HT1080 (cell line): ENCODE results near the gene SERPINC1. TPM values are rescaled to one million over a fixed set of nuclear protein-coding genes. Genes with fewer than 3 reads are reported as not detected.
"Not testable (repeated sequence)": the region's sequence is repeated elsewhere in the genome, so short reads cannot be mapped to it uniquely, and the experiment has no call there.

Source experiments
- DNase-seq: peaks from one replicate; pipeline ENCODE4 v3.0.0-alpha.2; 2015; ENCODE audit warnings: low read depth
- total RNA-seq: library from RNA; depleted of rRNA; stranded (reverse); fragments of >200 nt; shearing (Covaris generic); gene quantifications from 2 replicates; pipeline ENCODE4 v1.2.3, GENCODE V29; 2014

Gene SERPINC1
- total RNA-seq, 1 experiment from 2014 or later: not detected

DNA sequence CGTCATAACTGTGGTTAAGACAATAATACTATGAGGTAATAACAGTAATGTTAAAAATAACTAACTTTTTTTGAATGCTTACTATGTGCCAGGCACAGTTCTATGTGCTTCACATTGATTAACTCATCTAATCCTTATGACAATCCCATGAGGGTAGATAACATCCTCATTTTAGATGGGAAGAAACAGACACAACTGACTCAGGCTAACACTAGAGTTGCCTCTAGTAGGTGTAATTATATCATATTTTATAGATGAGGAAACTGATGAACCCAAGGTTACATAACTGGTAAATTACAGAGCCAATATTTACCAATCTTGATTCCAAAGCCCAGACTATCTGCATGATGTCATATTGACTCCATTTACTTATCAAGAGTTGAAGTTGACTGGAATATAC lies 23.5 kb downstream of the SERPINC1 start:
- no peak for DNase-seq

DNA sequence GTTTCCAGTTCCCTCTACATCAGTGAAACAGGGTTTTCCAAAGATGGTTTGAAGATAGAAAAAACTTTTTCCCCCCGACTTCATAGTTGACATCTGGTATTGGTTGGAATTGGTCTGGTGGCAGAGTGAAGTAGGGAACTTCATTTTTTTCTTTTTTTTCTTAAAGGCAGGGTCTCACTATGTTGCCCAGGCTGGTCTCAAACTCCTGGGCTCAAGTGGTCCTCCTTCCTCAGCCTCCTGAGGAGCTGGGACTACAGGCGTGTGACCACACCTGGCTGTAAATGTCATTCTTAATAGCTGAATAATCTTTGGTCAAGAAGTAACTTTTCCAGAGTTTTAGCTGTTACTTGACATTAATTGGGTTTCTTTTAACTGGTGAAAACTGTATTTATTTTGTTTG lies 27.2 kb downstream of the SERPINC1 start:
- DNase-seq: no peak

DNA sequence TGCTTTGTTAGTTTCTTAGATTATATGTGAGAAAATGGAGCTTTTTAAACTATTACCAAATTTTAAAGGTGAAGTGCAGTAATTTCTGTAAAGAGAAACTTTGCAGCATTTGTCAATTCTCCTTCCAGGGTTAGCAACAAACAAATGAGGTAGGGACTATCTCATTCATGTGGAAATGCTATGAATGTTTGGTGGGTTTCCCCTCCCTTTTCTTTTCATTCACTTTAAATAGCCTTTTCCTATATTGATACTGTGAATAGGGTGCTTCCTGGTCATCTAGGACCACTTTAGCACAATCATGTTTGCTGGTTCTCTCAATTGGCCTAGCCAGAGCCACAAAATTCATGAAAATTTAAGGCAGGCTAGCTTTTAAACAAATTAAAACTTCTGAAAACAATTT lies 28.4 kb downstream of the SERPINC1 start:
- DNase-seq: no peak

DNA sequence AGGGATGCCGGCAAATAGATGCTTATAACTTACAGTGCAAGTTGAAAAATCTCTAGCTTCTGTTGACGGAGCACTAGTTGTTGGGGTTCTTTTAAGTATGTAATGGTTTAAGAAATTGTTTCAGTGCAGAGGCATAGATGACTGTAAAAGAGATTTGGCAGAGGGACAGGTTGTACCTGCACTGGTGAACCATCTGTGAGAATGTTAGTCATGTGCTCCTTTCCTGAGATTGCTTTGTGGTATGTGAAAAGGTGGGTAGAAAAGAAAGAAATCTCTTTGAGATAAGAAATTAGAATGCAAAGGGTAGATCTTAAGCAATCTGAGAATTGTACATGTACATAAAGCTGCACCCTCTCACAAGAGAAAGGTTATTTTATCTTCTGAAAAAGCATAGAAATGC lies 29.5 kb downstream of the SERPINC1 start:
- DNase-seq: no peak

DNA sequence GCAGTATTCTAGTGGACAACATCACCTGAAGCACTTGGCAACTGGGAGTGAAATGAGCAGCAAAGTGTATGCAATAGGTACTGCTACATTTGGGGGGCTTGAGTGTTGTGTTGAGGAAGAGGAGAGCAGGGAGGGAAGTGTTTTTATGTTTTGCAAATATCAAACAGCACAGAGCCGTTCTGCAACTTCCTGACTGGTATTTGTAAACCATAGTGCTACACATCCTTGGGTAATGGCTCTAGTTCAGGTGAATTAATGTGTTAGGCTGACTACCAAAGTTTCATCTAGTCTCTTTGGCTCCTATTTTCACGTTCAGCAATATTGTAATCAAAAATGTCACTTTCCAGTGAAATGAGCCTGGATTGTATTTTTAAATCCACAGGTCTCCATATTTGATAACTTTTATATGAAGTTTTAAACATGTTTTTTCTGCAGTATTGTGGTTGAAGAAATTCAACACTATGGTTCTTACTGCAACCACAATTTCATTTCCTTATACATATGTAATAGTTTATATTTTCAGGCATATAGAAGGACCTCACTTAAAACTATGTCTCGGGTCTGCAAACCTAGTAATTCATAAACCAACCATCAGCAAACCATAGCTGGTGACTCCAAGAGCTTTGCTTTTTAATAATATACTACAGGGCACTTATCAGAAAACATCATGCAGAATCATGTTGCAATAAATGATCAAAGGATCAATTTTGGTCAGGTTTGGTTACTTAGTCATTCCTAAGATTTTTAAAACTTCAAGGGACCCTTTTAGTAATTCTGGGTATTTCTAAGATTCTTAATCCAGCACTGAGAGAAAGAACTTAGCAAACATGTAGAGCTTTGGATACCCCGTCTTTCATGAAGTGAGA lies 30.1 kb downstream of the SERPINC1 start:
- no peak for DNase-seq

DNA sequence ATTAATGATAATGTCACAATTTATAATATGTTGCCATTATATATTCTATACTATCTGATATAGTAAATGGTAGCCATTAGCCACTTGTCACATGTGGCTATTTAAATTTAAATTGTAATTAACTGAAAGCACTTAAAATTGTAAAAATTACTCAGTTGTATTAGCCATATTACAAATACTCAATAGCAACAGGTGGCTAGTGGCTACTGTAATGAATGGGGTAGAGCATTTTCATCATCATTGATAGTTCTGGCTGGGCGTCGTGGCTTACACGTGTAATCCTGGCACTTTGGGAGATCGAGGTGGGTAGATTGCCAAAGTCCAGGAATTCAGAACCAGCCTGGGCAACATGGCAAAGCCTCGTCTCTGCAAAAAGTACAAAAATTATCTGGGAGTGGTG lies 32.4 kb downstream of the SERPINC1 start:
- no peak for DNase-seq

DNA sequence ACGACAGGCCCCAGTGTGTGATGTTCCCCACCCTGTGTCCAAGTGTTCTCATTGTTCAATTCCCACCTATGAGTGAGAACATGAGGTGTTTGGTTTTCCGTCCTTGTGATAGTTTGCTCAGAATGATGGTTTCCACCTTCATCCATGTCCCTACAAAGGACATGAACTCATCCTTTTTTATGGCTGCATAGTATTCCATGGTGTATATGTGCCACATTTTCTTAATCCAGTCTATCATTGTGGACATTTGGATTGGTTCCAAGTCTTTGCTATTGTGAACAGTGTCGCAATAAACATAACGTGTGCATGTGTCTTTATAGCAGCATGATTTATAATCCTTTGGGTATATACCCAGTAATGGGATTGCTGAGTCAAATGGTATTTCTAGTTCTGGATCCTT lies 36.0 kb downstream of the SERPINC1 start:
- not testable (repeated sequence) for DNase-seq

DNA sequence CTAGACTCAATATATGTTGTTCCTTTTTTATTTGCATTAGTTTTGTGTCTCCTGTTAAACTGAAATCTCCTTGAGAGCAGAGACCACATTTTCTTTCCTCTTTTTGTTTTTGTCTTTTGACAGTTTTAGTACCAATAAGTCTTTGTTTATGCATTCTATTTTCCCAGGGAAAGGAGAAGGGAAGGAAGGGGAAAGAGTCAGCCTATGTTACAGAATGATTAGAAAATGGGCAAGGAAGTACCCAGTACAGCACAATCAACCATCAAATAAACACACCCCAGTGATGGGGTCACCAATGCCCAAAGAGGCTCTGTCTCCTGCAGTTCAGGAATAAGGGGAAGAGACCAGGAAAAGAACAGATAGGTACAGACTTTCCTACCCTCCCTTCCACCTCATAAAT lies 38.9 kb downstream of the SERPINC1 start:
- DNase-seq: no peak

DNA sequence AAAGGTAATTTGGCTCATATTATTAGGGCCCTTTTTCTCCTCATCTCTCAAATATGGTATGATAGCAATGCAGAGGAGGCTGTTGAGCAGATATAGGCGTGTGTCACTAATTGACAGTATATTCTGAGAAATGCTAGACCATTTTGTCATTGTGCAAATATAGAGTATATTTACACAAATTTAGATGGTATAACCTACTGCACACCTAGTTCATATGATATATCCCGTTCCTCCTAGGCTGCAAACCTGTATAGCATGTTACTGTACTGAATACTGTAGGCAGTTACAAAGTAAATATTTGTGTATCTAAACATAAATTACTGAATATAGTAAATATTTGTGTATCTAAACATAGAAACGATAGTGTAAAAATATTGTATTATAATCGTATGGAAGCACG lies 40.4 kb downstream of the SERPINC1 start:
- no peak for DNase-seq

DNA sequence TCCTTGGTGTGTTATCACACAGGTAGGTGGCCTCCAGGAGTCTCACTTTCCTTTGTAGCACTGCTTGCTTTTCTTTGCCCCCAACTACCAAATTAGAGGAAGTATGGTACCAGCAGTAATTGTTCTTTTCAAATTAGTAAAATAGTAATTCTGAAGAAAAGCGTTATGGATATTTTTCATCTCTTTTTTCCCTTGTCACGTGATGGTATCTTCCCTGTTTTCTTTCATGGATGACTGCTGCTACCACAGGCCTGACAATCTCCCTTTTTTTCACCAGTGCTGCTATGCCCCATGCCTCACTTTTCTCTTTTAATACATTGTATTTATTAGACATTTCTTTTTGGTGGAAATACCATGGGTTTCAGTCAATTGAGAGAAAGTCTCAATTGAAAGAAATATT lies 45.6 kb downstream of the SERPINC1 start:
- no peak for DNase-seq

DNA sequence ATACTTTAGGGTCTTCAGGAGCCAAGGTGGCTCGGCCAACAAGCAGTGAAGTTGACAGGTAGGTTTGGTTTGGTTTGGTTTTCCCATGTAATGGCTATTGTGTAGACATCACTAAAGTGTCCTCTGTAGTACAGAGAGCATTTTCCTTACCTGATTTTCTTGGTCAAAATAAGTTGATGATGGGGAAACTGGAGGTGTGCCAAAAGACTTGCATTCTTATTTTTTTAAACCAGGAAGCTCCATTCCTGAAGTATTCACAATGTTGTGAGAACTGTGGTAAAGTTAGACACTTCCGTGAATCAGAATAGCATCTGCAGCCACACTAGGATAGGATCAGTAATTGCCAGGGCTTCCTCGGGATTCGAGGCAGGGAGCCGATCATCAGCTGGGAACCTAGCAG lies 46.0 kb downstream of the SERPINC1 start:
- no peak for DNase-seq

DNA sequence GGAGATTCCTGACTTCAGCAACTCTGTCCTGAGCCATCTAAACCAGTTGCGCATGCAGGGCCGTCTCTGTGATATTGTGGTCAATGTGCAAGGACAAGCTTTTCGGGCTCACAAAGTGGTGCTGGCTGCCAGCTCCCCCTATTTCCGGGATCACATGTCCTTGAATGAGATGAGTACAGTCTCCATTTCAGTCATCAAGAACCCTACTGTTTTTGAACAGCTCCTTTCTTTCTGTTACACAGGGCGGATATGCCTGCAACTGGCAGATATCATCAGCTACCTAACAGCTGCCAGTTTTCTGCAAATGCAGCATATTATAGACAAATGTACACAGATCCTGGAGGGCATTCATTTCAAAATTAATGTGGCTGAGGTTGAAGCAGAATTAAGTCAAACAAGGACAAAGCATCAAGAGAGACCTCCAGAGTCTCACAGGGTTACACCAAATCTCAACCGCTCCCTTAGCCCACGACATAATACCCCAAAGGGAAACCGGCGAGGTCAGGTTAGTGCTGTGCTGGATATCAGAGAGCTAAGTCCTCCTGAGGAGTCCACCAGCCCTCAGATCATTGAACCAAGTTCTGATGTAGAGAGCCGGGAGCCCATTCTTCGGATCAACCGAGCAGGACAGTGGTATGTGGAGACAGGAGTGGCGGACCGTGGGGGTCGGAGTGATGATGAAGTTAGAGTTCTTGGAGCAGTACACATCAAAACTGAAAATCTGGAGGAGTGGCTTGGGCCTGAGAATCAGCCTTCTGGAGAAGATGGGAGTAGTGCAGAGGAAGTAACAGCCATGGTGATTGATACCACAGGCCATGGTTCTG lies 46.7 kb downstream of the SERPINC1 start:
- DNase-seq: no peak

DNA sequence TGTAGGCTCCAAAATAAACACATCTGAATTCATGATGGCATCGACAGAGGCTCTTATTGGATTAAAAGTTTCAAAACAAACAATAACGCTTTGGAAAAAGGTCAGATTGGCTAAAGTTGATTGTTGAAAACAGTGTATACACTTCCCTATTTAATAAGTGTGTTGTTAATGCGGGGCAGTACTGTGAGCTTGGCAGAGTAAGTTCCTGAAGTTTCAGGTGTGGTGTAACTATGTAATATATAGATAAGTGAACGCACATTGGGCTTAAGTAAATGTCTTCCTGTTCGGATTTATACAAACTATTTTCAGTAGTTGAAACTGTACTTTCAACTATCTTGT lies 48.1 kb downstream of the SERPINC1 start:
- DNase-seq: no peak

DNA sequence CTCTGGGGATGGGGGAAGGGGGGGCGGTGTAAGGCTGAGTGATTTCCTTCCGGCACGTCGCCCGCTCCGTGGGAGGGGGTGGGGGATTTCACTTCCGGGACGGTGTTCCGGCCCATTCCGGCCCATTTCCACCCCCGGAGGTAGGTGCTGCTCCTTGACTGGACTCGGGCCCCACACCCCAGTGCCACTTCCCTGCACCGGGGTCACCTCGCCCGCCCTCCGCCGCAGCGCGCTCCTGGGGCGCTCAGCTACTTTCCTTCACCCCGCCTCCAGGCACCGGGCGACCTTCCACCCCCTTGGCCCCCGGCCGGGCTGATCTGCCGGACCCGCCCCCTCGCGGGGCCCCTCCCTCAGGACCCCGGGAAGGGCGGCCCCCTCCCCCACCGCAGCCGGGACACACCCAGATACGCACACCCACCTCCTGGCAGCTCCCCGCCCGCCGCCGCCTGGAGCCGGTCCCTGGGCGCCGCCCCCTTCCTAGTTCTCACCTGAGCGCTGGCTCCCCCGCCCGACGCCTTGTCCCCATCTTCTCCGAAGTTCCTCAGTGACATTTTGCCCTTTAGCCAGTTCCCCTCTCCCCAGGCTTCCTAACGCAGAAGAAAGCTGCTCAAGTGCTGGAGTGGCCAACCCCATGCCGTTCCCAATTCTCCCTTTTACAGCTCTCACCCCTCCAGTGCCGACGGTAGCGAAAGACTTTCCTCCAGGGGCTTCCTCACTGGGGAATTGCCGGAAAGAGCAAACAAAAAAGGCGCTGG lies 48.7 kb downstream of the SERPINC1 start, which contains the start of gene ZBTB37:
TSS of gene ZBTB37 (plus strand) at position 115 of the 755 bp plus-strand sequence. CDS start 1,846 bp downstream, outside the sequence.
- no peak for DNase-seq

DNA sequence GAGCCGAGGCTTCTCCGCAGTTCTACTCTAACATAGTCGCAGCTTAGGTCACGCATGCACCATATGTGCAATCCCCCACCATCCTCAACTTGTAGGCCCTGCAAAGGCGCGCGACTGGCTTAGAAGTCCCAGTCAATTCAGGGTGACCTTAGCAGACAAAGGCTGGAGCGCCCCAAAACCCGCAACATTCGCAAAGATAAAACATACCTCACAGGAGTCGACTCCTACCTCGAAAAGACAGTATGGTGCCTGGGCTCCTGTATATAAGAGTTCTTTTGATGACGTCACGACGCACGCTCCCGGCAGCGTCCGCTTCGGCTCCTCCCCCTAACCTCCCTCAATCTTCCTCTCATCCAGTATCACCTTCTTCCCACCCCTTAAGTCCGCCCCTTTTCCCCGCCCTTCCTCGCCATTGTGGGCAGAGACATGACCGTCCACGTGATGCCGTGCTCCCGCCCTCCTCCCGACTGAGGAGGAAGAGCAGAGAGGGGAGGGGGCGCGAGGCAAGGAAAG lies 49.3 kb downstream of the SERPINC1 start, which contains the start of gene GAS5:
TSS of gene GAS5 (minus strand) at position 237 of the 513 bp plus-strand sequence.
- peak; percentile 98 for DNase-seq

DNA sequence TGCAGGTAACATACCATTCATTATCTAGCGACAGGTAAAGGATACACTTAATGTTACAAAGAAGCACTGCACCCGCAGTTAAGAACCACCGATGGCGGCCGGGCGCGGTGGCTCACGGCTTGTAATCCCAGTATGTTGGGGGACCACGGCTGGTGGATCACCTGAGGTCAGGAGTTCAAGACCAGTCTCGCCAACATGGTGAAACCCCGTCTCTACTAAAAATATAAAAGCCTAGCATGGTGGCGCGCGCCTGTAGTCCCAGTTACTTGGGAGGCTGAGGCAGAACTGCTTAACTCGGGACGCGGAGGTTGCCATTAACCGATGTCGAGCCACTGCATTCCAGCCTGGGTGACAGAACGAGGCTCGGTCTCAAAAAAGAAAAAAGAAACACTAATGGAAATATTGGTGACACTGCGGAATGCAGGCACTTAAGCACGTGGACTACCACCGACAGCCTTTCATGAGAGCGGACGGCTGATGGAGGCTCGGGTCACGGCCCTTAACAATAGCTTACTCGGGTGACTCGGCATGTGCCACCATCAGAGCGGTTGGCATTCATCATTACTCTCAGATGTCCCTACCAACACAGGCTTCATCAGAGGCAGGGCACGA lies 49.9 kb downstream of the SERPINC1 start:
- no peak for DNase-seq

DNA sequence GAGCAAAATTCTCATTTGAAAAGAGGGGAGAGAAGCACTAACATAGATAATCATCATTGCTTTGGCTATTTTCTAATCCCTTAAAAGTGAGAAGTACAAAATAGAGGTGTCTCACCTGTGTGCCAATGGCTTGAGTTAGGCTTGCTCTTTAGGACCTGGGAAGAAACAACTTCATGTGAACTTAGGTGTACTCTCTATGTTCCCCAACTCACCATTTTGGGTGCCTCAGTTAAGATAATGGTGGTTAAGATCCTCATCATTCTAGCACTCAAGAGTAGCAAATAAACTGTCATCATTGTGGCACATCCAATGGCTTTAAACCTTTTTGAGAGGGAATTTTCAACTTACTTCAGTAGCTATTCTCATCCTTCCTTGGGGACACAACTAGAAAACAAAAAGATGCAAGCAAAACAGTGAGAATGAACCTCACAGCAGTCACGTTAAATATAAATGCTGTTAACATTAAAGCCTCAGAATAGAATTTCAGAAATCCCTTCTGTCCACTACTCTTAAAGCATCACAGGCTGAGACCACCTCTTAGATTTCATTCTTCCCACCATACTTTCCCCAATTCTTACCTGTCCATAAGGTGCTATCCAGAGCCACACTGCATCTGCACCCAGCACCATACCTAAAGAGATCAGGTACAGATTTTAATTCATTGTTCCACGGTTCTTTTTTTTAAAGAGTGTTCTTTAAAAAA lies 50.6 kb downstream of the SERPINC1 start:
- DNase-seq: peak; percentile 17

DNA sequence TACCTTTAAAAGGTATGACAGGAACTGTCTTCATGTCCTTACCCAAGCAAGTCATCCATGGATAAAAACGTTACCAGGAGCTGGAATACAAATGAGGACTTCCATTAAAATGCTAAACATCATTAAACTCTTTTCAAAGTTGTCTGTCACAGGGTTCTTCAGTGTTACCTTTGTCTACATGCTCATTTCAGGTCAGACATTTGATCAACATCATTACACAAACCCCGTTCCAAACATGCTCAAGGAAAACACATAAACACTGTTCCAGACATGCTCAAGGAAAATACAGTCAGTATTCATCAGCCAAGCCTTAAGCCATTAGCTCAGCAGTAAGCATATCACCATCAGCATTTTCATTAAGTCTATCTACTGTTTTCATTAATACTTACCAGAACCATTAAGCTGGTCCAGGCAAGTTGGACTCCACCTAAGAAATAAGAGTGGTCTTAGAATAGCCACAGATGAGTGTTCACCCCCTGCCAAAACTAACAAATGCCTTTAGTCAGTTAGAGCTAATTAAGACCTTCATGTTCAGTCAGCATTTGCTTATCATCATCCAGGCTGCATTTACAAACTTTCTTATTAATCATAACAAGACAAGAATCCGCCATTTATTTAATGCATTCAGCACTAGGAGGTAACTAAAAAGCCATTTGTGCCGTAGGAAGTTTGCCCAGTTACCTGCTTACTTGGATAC lies 51.5 kb downstream of the SERPINC1 start:
- peak; percentile 20 for DNase-seq

DNA sequence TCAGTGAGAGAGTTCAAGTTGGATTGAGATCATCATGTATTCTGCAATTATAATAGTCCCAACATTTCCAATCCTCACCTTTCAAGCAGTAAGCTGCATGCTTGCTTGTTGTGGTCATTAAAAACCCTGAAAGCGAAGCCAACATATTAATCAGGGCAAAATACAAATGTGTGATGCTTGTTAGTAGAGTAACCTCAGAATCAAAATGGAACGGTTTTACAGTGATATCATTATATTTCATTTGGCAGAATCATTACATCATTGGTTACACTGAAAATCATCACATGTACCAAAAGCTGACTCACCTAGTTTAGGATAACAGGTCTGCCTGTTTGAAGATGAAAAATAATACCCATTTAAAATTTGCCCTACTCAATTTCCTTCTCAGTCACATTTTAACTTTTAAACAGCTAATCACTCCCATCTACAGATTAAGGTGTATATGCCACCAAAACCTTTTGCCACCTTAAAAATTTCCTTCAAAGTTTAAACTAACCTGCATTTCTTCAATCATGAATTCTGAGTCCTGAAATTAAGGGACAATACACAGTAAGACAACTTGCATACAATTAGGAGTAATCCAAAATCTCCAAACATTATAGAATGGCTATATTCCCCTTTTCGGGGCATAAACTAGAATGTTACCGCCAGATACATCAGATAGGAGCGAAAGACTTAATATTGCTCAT lies 52.8 kb downstream of the SERPINC1 start:
- peak; percentile 34 for DNase-seq
